Neural progenitor cell (in vitro differentiated cells): ENCODE results near the gene SLC51B. TPM values are rescaled to one million over a fixed set of nuclear protein-coding genes. Genes with fewer than 3 reads are reported as not detected.
A peak's percentile ranks its signal among the peaks of the same experiment; 100 is the strongest.
"Not testable (repeated sequence)": the region's sequence is repeated elsewhere in the genome, so short reads cannot be mapped to it uniquely, and the experiment has no call there.

ENCODE experiments used
- DNase-seq: peaks from one replicate; pipeline ENCODE4 v3.0.0-alpha.2; 2016; ENCODE audit warnings: low spot score
- H2AFZ ChIP-seq: fragments of 200-600 bp; sonication (generic); replicated peaks from 2 replicates; pipeline ENCODE4 v1.6.1; 2016; ENCODE audit warnings: antibody characterized with exemption
- H3F3A ChIP-seq: fragments of 200-600 bp; sonication (generic); 2 replicates; pipeline ENCODE4 v1.6.1; 2016; ENCODE audit warnings: antibody characterized with exemption, low read depth
- H3K27ac ChIP-seq: fragments of 200-600 bp; sonication (generic); 2 replicates; pipeline ENCODE4 v1.5.1; 2016; ENCODE audit warnings: mild to moderate bottlenecking
- H3K27me3 ChIP-seq: fragments of 200-600 bp; sonication (generic); 2 replicates; pipeline ENCODE4 v1.6.1; 2016; ENCODE audit warnings: mild to moderate bottlenecking, moderate library complexity
- H3K36me3 ChIP-seq: fragments of 200-600 bp; sonication (generic); 2 replicates; pipeline ENCODE4 v1.5.1; 2016
- H3K4me1 ChIP-seq: fragments of 200-600 bp; sonication (generic); 2 replicates; pipeline ENCODE4 v1.6.1; 2016; ENCODE audit warnings: mixed run types
- H3K4me2 ChIP-seq: fragments of 200-600 bp; sonication (generic); 2 replicates; pipeline ENCODE4 v1.6.1; 2016
- H3K4me3 ChIP-seq: fragments of 200-600 bp; sonication (generic); 2 replicates; pipeline ENCODE4 v1.5.1; 2016
- H3K79me2 ChIP-seq: fragments of 200-600 bp; sonication (generic); 2 replicates; pipeline ENCODE4 v1.6.1; 2016; ENCODE audit warnings: low read depth
- H3K9ac ChIP-seq: fragments of 200-600 bp; sonication (generic); 2 replicates; pipeline ENCODE4 v1.6.1; 2016
- H3K9me3 ChIP-seq: fragments of 200-600 bp; sonication (generic); 2 replicates; pipeline ENCODE4 v1.5.1; 2016; ENCODE audit warnings: low read depth
- H4K20me1 ChIP-seq: fragments of 200-600 bp; sonication (generic); 2 replicates; pipeline ENCODE4 v1.6.1; 2016; ENCODE audit warnings: low read depth
- H3K27ac Mint-ChIP-seq: 3 replicates; pipeline ENCODE4 v1.8.0; 2021; ENCODE audit warnings: mixed read lengths
- H3K27me3 Mint-ChIP-seq: 2 replicates; pipeline ENCODE4 v1.8.0; 2022; ENCODE audit warnings: low read depth, mild to moderate bottlenecking, inconsistent platforms, moderate library complexity, mixed read lengths; ENCODE audit not compliant: insufficient read depth
- H3K36me3 Mint-ChIP-seq: 3 replicates; pipeline ENCODE4 v1.8.0; 2021; ENCODE audit warnings: mixed read lengths
- H3K4me1 Mint-ChIP-seq: 3 replicates; pipeline ENCODE4 v1.8.0; 2021; ENCODE audit warnings: mixed read lengths
- H3K4me3 Mint-ChIP-seq: 3 replicates; pipeline ENCODE4 v1.8.0; 2021; ENCODE audit warnings: mild to moderate bottlenecking, moderate library complexity, mixed read lengths
- H3K9me3 Mint-ChIP-seq: 3 replicates; pipeline ENCODE4 v1.8.0; 2020; ENCODE audit warnings: mixed read lengths
- CTCF ChIP-seq: fragments of 200-600 bp; sonication (generic); IDR thresholded peaks from 2 replicates; pipeline ENCODE4 v1.5.1; 2017; ENCODE audit warnings: antibody characterized with exemption, mild to moderate bottlenecking
- EZH2 ChIP-seq: fragments of 200-600 bp; sonication (generic); IDR thresholded peaks from 2 replicates; pipeline ENCODE4 v1.6.1; 2017; ENCODE audit warnings: antibody characterized with exemption, mild to moderate bottlenecking, moderate library complexity
- EZH2phosphoT487 ChIP-seq: fragments of 200-600 bp; sonication (generic); IDR thresholded peaks from 2 replicates; pipeline ENCODE4 v1.6.1; 2017; ENCODE audit warnings: antibody characterized with exemption
- total RNA-seq: library from RNA; depleted of rRNA; stranded (reverse); fragments of >200 nt; gene quantifications from 2 replicates; pipeline ENCODE4 v1.2.3, GENCODE V29; 2015; ENCODE audit warnings: low replicate concordance

The SLC51B gene
- total RNA-seq, 1 donor from 2014 or later, result not detected

GRCh38 chr15:65072027-65072426 is 26.8 kb downstream of the SLC51B start:
- Histone ChIP-seq H3K9ac (no peak overlapping the region), H2AFZ (no peak overlapping the region), H3K4me1 (peaks cover 11% of the 10 kb centered on the region), H3K79me2 (no peaks in the 10 kb centered on the region), H3K36me3 (no peaks in the 10 kb centered on the region), H3K4me2 (no peak overlapping the region), H3F3A (peaks cover 18% of the 10 kb centered on the region), H3K4me3 (no peak overlapping the region), H3K9me3 (no peaks in the 10 kb centered on the region), H4K20me1 (no peaks in the 10 kb centered on the region), H3K27ac (no peak overlapping the region), H3K27me3 (peaks cover 35% of the 10 kb centered on the region)
- Mint-ChIP-seq H3K27ac (no peak overlapping the region), H3K36me3 (peaks cover 1% of the 10 kb centered on the region), H3K4me1 (peaks cover 19% of the 10 kb centered on the region), H3K9me3 (peaks cover 6% of the 10 kb centered on the region), H3K27me3 (peaks cover 16% of the 10 kb centered on the region), H3K4me3 (no peak overlapping the region)
- no peak for TF ChIP-seq CTCF
- no peak for TF ChIP-seq EZH2
- TF ChIP-seq EZH2phosphoT487, result no peak
- no peak for DNase-seq

GRCh38 chr15:65072617-65073016 is 27.4 kb downstream of the SLC51B start:
- peaks cover 14% of the 10 kb centered on the region for H3K4me1 Mint-ChIP-seq
- H3K27ac ChIP-seq, result no peak overlapping the region
- H3K9ac ChIP-seq, result no peak overlapping the region
- DNase-seq, result no peak
- H3K36me3 ChIP-seq, result no peaks in the 10 kb centered on the region
- H3K4me1 ChIP-seq, result peaks cover 5% of the 10 kb centered on the region
- H3K27me3 ChIP-seq, result peaks cover 34% of the 10 kb centered on the region
- H3K4me3 ChIP-seq, result no peak overlapping the region
- H2AFZ ChIP-seq, result no peak overlapping the region
- H3K79me2 ChIP-seq, result no peaks in the 10 kb centered on the region
- no peaks in the 10 kb centered on the region for H3K9me3 ChIP-seq
- H3F3A ChIP-seq, result peaks cover 13% of the 10 kb centered on the region
- H3K36me3 Mint-ChIP-seq, result peaks cover 1% of the 10 kb centered on the region
- no peak overlapping the region for H3K4me3 Mint-ChIP-seq
- H4K20me1 ChIP-seq, result no peaks in the 10 kb centered on the region
- H3K4me2 ChIP-seq, result no peak overlapping the region
- no peak overlapping the region for H3K27ac Mint-ChIP-seq
- TF ChIP-seq EZH2phosphoT487, result no peak
- no peak for TF ChIP-seq CTCF
- TF ChIP-seq EZH2, result no peak
- peaks cover 14% of the 10 kb centered on the region for H3K27me3 Mint-ChIP-seq
- peaks cover 6% of the 10 kb centered on the region for H3K9me3 Mint-ChIP-seq

- H3K4me1 ChIP-seq, DNase-seq, H3K9me3 Mint-ChIP-seq, H3F3A ChIP-seq, H3K27ac Mint-ChIP-seq, H3K4me3 ChIP-seq, H3K4me3 Mint-ChIP-seq, H3K9me3 ChIP-seq, H4K20me1 ChIP-seq, H3K9ac ChIP-seq, H3K4me2 ChIP-seq, H3K36me3 Mint-ChIP-seq, H3K27me3 Mint-ChIP-seq, H2AFZ ChIP-seq, H3K79me2 ChIP-seq, H3K4me1 Mint-ChIP-seq, H3K36me3 ChIP-seq, H3K27ac ChIP-seq: not testable (repeated sequence)
- peaks cover 38% of the 10 kb centered on the region for H3K27me3 ChIP-seq
Observed at GRCh38 chr15:65074946-65075345, 29.8 kb downstream of the SLC51B start.

- H3K27me3 ChIP-seq, result peaks cover 46% of the 10 kb centered on the region
Observed at GRCh38 chr15:65075607-65076395, 30.6 kb downstream of the SLC51B start.

More at GRCh38 chr15:65075607-65076395, 30.6 kb downstream of the SLC51B start:
- H3K79me2 ChIP-seq, H3K27me3 Mint-ChIP-seq, H3K4me1 ChIP-seq, H3K4me3 Mint-ChIP-seq, H3F3A ChIP-seq, H3K36me3 ChIP-seq, H3K4me2 ChIP-seq, H2AFZ ChIP-seq, H4K20me1 ChIP-seq, DNase-seq, H3K9me3 Mint-ChIP-seq, H3K9me3 ChIP-seq, H3K36me3 Mint-ChIP-seq, H3K9ac ChIP-seq, H3K27ac ChIP-seq, H3K4me3 ChIP-seq: not testable (repeated sequence)
- Mint-ChIP-seq H3K27ac (peak overlapping the region; percentile 33), H3K4me1 (peaks cover 11% of the 10 kb centered on the region)
